ENCODE measurements around the gene IRAK2. TPM values are rescaled to one million over a fixed set of nuclear protein-coding genes. Genes with fewer than 3 reads are reported as not detected.

The IRAK2 gene
- total RNA-seq, 2 donors from 2014 or later, result 1.1 to 2.8 TPM

- Histone ChIP-seq H3K36me3 (peaks cover 4% of the 10 kb centered on the region), H3K27me3 (no peaks in the 10 kb centered on the region), H3K9me3 (no peaks in the 10 kb centered on the region), H3K27ac (no peak overlapping the region), H3K4me3 (peak overlapping the region; percentile 70 to 81), H3K4me1 (peaks cover 0 to 23% of the 10 kb centered on the region in 2 donors)
- no peak for TF ChIP-seq CTCF (IDR thresholded peaks at IDR 0.05)
- DNase-seq (ENCODE audit: low spot score), result no peak
Observed at GRCh38 chr3:10142707-10143560, 21.8 kb upstream of the IRAK2 start.

- no peak overlapping the region for H3K4me3 ChIP-seq
- no peaks in the 10 kb centered on the region for H3K9me3 ChIP-seq
- TF ChIP-seq CTCF (IDR thresholded peaks at IDR 0.05), result no peak
- H3K27ac ChIP-seq, result no peak overlapping the region
- peaks cover 27% of the 10 kb centered on the region for H3K36me3 ChIP-seq
- peaks cover 0 to 23% of the 10 kb centered on the region in 2 donors for H3K4me1 ChIP-seq
- no peak for DNase-seq (ENCODE audit: low spot score)
- no peaks in the 10 kb centered on the region for H3K27me3 ChIP-seq
Observed at GRCh38 chr3:10145685-10146084, 19.0 kb upstream of the IRAK2 start.

GRCh38 chr3:10149226-10149625 lies 15.5 kb upstream of the IRAK2 start:
- H3K27ac ChIP-seq, result no peak overlapping the region

GRCh38 chr3:10150987-10151386 lies 13.7 kb upstream of the IRAK2 start:
- Histone ChIP-seq H3K4me3 (no peak overlapping the region), H3K4me1 (no peaks in the 10 kb centered on the region), H3K27ac (no peak overlapping the region), H3K9me3 (no peaks in the 10 kb centered on the region), H3K36me3 (peaks cover 52% of the 10 kb centered on the region), H3K27me3 (no peaks in the 10 kb centered on the region)
- no peak for TF ChIP-seq CTCF (IDR thresholded peaks at IDR 0.05)
- DNase-seq (ENCODE audit: low spot score), result no peak

More at GRCh38 chr3:10149226-10149625, 15.5 kb upstream of the IRAK2 start:
- Histone ChIP-seq H3K4me3 (no peak overlapping the region), H3K27me3 (no peaks in the 10 kb centered on the region), H3K9me3 (no peaks in the 10 kb centered on the region), H3K4me1 (peaks cover 0 to 3% of the 10 kb centered on the region in 2 donors), H3K36me3 (peaks cover 52% of the 10 kb centered on the region)
- DNase-seq (ENCODE audit: low spot score), result no peak
- no peak for TF ChIP-seq CTCF (IDR thresholded peaks at IDR 0.05)

GRCh38 chr3:10154335-10155122 lies 10.2 kb upstream of the IRAK2 start:
- H3K9me3 ChIP-seq, result no peaks in the 10 kb centered on the region
- H3K27me3 ChIP-seq, result no peaks in the 10 kb centered on the region
- H3K27ac ChIP-seq, result no peak overlapping the region
- no peaks in the 10 kb centered on the region for H3K4me1 ChIP-seq
- no peak for DNase-seq (ENCODE audit: low spot score)
- H3K36me3 ChIP-seq, result peaks cover 37% of the 10 kb centered on the region
- no peak for TF ChIP-seq CTCF (IDR thresholded peaks at IDR 0.05)
- no peak overlapping the region for H3K4me3 ChIP-seq
